HPDE6-E6E7 (cell line): Measurements from ENCODE around the gene SLC2A9.
"Not testable (repeated sequence)": the region's sequence is repeated elsewhere in the genome, so short reads cannot be mapped to it uniquely, and the experiment has no call there.

Source experiments
- DNase-seq: peaks from one replicate; pipeline ENCODE4 v3.0.0; 2011; ENCODE audit warnings: missing footprints; ENCODE audit errors: extremely low spot score

Gene SLC2A9

GRCh38 chr4:9927341-9928007 lies 93.8 kb downstream of the SLC2A9 start:
- DNase-seq: no peak

- DNase-seq: no peak
These were observed 94.7 kb downstream of the SLC2A9 start for GRCh38 chr4:9926586-9926985.

- DNase-seq: no peak
These were observed 95.4 kb downstream of the SLC2A9 start for GRCh38 chr4:9925750-9926439.

GRCh38 chr4:9924750-9925149 lies 96.5 kb downstream of the SLC2A9 start:
- DNase-seq: peak; percentile 97

GRCh38 chr4:9923195-9923812 lies 98.0 kb downstream of the SLC2A9 start:
- DNase-seq: no peak

DNA sequence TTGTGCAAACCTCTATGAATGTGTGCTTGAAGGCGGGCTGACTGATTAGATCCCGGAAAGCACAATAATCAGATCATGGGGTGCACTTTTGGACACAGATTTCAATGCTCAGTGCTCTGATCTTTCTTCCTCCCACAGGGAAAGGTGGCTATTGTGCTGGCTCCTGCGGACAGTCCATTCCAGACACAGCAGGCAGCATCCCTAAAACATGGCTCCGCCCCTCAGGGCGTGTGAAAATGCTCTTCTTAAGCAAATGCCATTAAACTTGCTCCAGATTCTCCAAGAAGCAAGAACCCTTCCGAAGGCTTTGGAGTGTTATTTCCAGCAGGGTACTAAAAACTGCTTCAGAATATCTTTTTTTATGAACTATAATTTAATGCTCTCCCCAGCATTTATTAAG lies 100.0 kb downstream of the SLC2A9 start:
- DNase-seq: no peak

- no peak for DNase-seq
These were observed 101.3 kb downstream of the SLC2A9 start for GRCh38 chr4:9920029-9920428.

- no peak for DNase-seq
These were observed 102.2 kb downstream of the SLC2A9 start for GRCh38 chr4:9919047-9919446.

DNA sequence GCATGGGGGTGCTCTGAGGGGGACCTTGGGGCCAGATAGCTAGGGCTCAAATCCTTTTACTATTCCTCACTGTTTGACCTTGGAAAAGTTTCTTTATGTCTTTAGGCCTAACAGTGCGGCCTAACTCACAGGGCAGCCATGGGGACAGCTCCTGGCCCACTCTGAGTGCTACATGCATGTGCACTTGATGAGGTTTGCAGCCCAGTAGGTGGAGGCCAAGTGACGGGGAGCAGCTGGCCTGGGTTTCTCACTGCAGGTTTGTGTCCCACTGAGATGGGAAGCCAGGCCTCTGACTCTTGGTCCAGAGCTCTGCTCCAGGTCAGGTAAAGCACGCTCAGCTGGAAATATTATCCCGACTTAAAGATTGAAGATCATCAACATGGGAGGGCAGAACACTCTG lies 102.8 kb downstream of the SLC2A9 start:
- DNase-seq: no peak

DNA sequence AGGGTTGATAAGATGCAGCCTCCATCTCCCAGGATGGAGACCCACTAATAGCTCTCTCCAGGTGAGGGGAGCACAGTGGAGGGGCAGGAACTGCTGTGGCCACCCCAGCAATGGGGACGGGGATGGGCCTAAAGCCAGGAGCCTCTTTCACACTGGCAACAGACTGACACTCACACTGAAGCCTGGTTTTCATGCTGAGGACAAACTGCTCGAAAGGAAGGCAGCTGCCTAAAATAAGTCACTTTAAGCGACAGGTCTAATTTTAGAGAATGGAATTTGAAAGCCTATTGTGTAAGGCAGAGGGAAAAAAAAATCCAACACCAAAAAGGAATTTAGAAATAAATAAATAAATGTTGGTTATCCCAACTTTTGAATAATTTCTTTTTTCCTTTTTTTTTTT lies 104.4 kb downstream of the SLC2A9 start:
- DNase-seq: no peak

DNA sequence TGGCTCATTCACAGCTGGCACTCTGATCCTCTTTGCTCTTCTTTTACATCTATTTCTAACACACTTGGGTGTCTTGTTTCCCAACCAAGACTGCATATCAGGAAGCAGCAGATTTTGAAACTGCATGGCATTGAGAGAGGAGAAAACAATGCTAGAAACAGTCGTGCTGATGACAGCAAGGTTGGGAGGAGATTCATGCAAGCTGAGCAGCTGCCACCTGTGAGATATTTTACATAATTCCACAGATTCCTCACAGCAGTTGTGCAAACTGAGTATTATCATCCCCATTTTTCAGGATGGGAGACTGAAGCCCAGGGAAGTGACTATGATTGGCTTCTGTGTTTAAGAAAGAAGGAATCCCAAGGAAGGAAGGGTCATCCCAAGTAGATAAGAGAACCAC lies 105.0 kb downstream of the SLC2A9 start:
- no peak for DNase-seq

GRCh38 chr4:9913846-9914245 lies 107.5 kb downstream of the SLC2A9 start:
- no peak for DNase-seq

DNA sequence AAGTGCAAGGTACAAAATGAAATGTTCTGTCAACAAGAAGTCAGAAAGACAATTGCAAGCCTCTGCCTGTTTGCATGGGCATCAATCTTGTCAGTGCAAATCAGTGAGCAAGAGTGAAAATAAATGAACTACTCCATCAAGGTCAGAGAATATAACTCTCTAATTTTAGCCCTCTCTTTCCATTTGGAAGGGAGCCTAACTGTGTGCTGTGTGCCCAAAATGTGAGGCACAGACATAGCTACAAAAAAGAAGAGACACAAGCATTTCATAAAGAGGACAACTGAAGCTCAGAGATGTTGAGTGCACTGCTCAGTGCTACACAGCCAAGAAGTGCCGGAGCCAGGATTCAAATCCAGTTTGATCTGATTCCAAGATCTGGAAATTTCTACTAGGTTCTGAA lies 114.3 kb downstream of the SLC2A9 start:
- DNase-seq: no peak

DNA sequence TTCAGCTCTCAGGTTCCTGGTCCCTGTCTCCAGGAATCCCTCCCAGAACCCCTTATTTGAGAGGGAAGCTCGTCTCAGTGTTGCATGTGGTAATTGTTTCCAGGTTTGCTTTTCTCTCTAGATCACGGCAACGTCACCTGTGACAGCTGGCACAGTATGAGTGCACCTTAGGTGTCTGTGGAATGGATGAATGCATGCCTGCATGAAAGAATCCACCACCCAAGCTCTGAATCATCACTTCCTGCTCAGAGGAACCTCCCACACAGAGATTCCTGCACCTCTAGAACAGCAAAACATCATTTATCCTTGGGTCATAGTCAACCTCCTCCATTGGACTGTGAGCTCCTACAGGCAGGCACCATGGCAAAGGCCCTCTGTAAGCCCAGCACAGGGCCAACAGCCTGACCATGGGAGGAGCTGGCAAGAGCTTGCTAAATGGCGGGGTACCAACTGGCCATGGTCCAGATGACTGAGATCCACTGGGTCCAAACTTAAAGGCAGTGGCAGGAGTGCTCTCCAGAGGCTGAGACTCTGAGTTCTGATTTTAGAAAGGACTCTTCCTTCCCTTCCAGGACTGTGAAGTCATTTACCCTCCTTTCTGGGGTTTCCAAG lies 116.2 kb downstream of the SLC2A9 start:
- peak; percentile 60 for DNase-seq

DNA sequence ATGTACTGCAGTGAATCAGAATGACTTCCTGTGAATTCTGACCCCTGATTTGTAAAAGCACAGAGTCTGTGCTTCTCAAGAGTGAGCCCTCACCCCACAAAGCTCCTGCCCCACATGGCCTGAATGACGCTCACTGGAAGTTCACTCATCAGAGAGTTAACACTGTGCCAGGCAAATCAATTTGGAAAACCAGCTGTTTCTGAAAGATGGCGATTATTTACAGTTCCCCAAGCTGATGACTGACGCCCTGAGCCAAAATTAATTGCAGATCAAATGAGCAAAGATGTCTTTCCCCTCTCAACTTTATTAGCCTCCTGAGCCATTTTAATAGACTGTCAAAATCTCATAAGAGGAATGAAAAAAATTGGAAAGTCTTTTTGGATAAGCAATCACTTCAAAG lies 118.0 kb downstream of the SLC2A9 start:
- DNase-seq: no peak

GRCh38 chr4:9901257-9901656 lies 120.0 kb downstream of the SLC2A9 start:
- no peak for DNase-seq

- DNase-seq: not testable (repeated sequence)
These were observed 120.7 kb downstream of the SLC2A9 start for GRCh38 chr4:9900633-9901032.

- DNase-seq: no peak
These were observed 121.8 kb downstream of the SLC2A9 start for GRCh38 chr4:9899306-9900055.

DNA sequence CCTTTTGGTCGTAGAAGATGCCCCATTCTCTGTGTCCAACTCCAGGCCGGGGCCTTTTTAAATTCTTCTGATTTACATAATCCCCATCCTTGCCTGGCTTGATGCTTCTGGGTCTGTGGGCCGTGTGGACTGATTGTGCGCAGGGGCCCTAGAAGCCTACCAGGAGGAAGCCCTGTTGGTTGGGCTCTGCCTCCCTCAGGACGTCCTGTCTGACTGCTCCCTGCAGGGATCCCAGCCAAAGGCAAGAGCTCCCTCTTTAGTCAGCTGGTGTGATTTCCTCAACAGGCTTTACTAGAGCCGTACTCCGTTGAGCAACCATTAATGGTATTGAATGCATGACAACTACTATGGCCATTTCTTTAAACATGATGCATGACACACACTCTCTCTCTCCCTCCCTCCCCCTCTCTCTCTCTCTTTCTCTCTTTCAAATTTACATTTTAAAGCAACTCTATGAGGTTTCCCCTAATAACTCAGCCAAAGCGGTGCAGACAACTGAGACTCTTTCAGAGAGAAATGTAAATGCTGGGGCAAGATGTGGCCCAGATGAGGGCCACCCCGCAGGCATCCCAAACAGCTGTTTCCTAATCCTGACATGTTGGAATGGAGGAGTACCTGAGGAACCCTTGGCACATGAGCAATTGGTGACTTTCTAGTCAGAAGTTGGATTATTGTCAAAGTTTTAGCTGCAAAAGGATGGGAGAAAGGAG lies 122.5 kb downstream of the SLC2A9 start:
- peak; percentile 13 for DNase-seq

DNA sequence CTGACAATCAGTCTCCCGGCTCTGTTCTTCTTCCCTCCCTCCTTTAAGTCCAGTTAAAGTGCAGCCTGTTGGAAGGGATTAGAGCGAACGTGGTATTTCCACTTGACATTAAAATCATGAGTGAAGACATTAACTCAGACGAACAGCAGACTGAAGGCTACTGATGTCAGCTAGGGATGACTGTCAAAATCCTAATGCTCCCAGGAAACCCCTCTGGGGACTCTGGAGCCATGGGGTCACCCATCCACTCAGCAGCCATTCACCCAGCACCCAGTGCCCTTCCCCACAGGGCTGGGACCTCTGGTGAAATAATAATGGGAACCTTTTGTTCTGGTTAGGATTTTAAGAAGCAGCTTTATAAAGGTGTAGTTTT lies 126.0 kb downstream of the SLC2A9 start:
- no peak for DNase-seq

- DNase-seq: no peak
These were observed 126.5 kb downstream of the SLC2A9 start for GRCh38 chr4:9894644-9895332.
